Measurements from ENCODE around the gene PRR23E. TPM values are rescaled to one million over a fixed set of nuclear protein-coding genes. Genes with fewer than 3 reads are reported as not detected.

Gene PRR23E
- total RNA-seq, 1 donor from 2014 or later: not detected

GRCh38 chr3:127221037-127221436 lies 28.1 kb downstream of the PRR23E start:
- peaks cover 25% of the 10 kb centered on the region for H3K27me3 Mint-ChIP-seq (ENCODE audit: low read depth)
- DNase-seq (ENCODE audit: low spot score): no peak
- TF ChIP-seq, protein P1, sequence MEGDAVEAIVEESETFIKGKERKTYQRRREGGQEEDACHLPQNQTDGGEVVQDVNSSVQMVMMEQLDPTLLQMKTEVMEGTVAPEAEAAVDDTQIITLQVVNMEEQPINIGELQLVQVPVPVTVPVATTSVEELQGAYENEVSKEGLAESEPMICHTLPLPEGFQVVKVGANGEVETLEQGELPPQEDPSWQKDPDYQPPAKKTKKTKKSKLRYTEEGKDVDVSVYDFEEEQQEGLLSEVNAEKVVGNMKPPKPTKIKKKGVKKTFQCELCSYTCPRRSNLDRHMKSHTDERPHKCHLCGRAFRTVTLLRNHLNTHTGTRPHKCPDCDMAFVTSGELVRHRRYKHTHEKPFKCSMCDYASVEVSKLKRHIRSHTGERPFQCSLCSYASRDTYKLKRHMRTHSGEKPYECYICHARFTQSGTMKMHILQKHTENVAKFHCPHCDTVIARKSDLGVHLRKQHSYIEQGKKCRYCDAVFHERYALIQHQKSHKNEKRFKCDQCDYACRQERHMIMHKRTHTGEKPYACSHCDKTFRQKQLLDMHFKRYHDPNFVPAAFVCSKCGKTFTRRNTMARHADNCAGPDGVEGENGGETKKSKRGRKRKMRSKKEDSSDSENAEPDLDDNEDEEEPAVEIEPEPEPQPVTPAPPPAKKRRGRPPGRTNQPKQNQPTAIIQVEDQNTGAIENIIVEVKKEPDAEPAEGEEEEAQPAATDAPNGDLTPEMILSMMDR (IDR thresholded peaks at IDR 0.05): no peak
- no peak overlapping the region for H3K4me3 Mint-ChIP-seq (ENCODE audit: unreplicated experiment)
- H3K27ac Mint-ChIP-seq (ENCODE audit: unreplicated experiment): no peak overlapping the region
- peaks cover 2% of the 10 kb centered on the region for H3K36me3 Mint-ChIP-seq (ENCODE audit: low read depth)
- H3K4me1 Mint-ChIP-seq (ENCODE audit: low read depth): peaks cover 7% of the 10 kb centered on the region
- H3K9me3 Mint-ChIP-seq (ENCODE audit: low read depth): peaks cover 14% of the 10 kb centered on the region

GRCh38 chr3:127221446-127222035 lies 28.6 kb downstream of the PRR23E start:
- peaks cover 30% of the 10 kb centered on the region for H3K27me3 Mint-ChIP-seq (ENCODE audit: low read depth)

DNA sequence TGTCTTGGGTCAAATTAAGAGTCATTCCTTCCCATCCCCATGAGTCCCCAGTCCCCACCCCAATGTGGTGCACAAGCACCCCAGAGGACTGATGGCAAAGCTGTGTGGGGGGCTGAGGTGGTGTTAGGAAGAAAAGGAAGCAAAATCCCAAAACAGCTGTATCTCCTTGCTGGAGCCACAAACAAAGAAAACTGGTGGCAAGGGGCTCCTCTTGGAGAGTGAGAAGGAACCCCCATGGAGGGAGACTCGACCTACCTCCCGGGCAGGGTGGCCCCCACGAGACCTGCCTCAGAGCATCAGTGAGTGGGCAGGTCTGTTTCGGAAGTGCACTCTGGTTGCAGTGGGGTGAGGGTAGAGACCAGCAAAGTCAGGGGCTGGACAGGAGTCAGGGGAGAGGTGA lies 29.2 kb downstream of the PRR23E start:
- DNase-seq (ENCODE audit: low spot score): no peak
- Mint-ChIP-seq H3K27me3 (ENCODE audit: low read depth) (peaks cover 30% of the 10 kb centered on the region), H3K36me3 (ENCODE audit: low read depth) (peaks cover 2% of the 10 kb centered on the region), H3K9me3 (ENCODE audit: low read depth) (peaks cover 18% of the 10 kb centered on the region), H3K4me1 (ENCODE audit: low read depth) (peaks cover 11% of the 10 kb centered on the region), H3K4me3 (ENCODE audit: unreplicated experiment) (no peak overlapping the region), H3K27ac (ENCODE audit: unreplicated experiment) (no peak overlapping the region)
- TF ChIP-seq, protein P1 (IDR thresholded peaks at IDR 0.05): no peak

More at GRCh38 chr3:127221446-127222035, 28.6 kb downstream of the PRR23E start:
- Mint-ChIP-seq H3K27ac (ENCODE audit: unreplicated experiment) (no peak overlapping the region), H3K36me3 (ENCODE audit: low read depth) (peaks cover 2% of the 10 kb centered on the region), H3K4me3 (ENCODE audit: unreplicated experiment) (no peak overlapping the region), H3K4me1 (ENCODE audit: low read depth) (peaks cover 11% of the 10 kb centered on the region), H3K9me3 (ENCODE audit: low read depth) (peaks cover 18% of the 10 kb centered on the region)
- TF ChIP-seq, protein P1 (IDR thresholded peaks at IDR 0.05): no peak
- no peak for DNase-seq (ENCODE audit: low spot score)

DNA sequence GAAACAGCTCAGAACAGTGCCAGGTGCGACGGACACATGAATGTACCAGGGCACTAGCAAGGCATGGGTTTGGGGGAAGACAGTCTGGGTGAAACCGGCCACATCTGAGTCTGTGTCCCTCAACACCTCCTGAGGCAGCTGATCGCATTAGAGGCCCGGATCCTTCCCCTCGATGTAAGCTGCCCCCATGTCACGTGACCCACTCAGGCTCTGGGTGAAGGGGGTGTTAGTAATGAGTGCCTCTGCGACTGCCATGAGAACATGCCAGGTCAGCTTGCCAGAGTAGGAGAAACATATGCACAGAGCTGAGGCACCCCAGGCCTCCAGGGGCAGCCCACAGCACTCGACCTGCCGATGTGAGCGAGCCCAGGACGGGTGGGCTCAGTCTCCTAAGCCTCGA lies 29.7 kb downstream of the PRR23E start:
- no peak overlapping the region for H3K27ac Mint-ChIP-seq (ENCODE audit: unreplicated experiment)
- TF ChIP-seq, protein P1 (IDR thresholded peaks at IDR 0.05): no peak
- no peak for DNase-seq (ENCODE audit: low spot score)
- H3K36me3 Mint-ChIP-seq (ENCODE audit: low read depth): peaks cover 2% of the 10 kb centered on the region
- H3K27me3 Mint-ChIP-seq (ENCODE audit: low read depth): peaks cover 32% of the 10 kb centered on the region
- peaks cover 11% of the 10 kb centered on the region for H3K4me1 Mint-ChIP-seq (ENCODE audit: low read depth)
- H3K9me3 Mint-ChIP-seq (ENCODE audit: low read depth): peaks cover 18% of the 10 kb centered on the region
- no peak overlapping the region for H3K4me3 Mint-ChIP-seq (ENCODE audit: unreplicated experiment)

DNA sequence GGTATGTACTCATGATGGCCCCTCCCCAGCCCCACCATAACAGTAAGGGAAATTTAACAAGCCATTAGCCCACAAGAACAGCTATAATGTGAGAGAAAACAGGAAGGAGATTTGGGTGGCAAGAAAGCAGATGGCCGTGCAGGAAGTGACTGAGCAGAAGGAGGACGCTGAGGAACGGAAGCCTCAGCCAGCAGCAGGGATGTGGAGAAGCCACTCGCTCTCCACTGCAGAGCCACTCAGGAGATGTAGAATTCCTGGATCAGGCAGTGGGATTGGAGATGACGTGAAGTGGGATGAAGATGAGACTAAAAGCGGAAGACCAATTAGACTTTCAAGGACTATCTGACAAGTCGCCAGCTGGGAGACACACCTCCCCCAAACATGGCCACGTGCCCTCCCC lies 31.2 kb downstream of the PRR23E start:
- no peak for DNase-seq (ENCODE audit: low spot score)
- TF ChIP-seq, protein P1 (IDR thresholded peaks at IDR 0.05): no peak
- Mint-ChIP-seq H3K36me3 (ENCODE audit: low read depth) (peaks cover 2% of the 10 kb centered on the region), H3K27me3 (ENCODE audit: low read depth) (peaks cover 32% of the 10 kb centered on the region), H3K4me3 (ENCODE audit: unreplicated experiment) (no peak overlapping the region), H3K4me1 (ENCODE audit: low read depth) (peaks cover 11% of the 10 kb centered on the region), H3K9me3 (ENCODE audit: low read depth) (peaks cover 18% of the 10 kb centered on the region), H3K27ac (ENCODE audit: unreplicated experiment) (no peak overlapping the region)

Measured in chondrocyte (in vitro differentiated cells).